ENCODE results near the gene CEP250.

CEP250 gene

GRCh38 chr20:35503841-35504561 is 48.6 kb downstream of the CEP250 start:
- H3K27ac ChIP-seq (replicated peaks): no peak overlapping the region
- TF ChIP-seq, protein P1, sequence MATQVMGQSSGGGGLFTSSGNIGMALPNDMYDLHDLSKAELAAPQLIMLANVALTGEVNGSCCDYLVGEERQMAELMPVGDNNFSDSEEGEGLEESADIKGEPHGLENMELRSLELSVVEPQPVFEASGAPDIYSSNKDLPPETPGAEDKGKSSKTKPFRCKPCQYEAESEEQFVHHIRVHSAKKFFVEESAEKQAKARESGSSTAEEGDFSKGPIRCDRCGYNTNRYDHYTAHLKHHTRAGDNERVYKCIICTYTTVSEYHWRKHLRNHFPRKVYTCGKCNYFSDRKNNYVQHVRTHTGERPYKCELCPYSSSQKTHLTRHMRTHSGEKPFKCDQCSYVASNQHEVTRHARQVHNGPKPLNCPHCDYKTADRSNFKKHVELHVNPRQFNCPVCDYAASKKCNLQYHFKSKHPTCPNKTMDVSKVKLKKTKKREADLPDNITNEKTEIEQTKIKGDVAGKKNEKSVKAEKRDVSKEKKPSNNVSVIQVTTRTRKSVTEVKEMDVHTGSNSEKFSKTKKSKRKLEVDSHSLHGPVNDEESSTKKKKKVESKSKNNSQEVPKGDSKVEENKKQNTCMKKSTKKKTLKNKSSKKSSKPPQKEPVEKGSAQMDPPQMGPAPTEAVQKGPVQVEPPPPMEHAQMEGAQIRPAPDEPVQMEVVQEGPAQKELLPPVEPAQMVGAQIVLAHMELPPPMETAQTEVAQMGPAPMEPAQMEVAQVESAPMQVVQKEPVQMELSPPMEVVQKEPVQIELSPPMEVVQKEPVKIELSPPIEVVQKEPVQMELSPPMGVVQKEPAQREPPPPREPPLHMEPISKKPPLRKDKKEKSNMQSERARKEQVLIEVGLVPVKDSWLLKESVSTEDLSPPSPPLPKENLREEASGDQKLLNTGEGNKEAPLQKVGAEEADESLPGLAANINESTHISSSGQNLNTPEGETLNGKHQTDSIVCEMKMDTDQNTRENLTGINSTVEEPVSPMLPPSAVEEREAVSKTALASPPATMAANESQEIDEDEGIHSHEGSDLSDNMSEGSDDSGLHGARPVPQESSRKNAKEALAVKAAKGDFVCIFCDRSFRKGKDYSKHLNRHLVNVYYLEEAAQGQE (IDR thresholded peaks at IDR 0.05; ENCODE audit: insufficient replicate concordance, low read depth): no peak
- TF ChIP-seq GABPA (IDR thresholded peaks at IDR 0.05; ENCODE audit: low read depth) (no peak), POLR2AphosphoS5 (IDR thresholded peaks at IDR 0.05; ENCODE audit: low read depth) (no peak), SPI1 (IDR thresholded peaks at IDR 0.05; ENCODE audit: borderline replicate concordance, low read depth) (no peak)
- TF ChIP-seq, protein P2, sequence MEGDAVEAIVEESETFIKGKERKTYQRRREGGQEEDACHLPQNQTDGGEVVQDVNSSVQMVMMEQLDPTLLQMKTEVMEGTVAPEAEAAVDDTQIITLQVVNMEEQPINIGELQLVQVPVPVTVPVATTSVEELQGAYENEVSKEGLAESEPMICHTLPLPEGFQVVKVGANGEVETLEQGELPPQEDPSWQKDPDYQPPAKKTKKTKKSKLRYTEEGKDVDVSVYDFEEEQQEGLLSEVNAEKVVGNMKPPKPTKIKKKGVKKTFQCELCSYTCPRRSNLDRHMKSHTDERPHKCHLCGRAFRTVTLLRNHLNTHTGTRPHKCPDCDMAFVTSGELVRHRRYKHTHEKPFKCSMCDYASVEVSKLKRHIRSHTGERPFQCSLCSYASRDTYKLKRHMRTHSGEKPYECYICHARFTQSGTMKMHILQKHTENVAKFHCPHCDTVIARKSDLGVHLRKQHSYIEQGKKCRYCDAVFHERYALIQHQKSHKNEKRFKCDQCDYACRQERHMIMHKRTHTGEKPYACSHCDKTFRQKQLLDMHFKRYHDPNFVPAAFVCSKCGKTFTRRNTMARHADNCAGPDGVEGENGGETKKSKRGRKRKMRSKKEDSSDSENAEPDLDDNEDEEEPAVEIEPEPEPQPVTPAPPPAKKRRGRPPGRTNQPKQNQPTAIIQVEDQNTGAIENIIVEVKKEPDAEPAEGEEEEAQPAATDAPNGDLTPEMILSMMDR (IDR thresholded peaks at IDR 0.05; ENCODE audit: insufficient read depth, low read length): no peak
- H3K27me3 ChIP-seq (ENCODE audit: insufficient read depth, poor library complexity, severe bottlenecking): no peaks in the 10 kb centered on the region
- H3K4me3 ChIP-seq (replicated peaks; ENCODE audit: insufficient read depth, low read length): no peak overlapping the region
- no peak for DNase-seq (ENCODE audit: low read depth in 1 of 2, low spot score in 1 of 2)

DNA sequence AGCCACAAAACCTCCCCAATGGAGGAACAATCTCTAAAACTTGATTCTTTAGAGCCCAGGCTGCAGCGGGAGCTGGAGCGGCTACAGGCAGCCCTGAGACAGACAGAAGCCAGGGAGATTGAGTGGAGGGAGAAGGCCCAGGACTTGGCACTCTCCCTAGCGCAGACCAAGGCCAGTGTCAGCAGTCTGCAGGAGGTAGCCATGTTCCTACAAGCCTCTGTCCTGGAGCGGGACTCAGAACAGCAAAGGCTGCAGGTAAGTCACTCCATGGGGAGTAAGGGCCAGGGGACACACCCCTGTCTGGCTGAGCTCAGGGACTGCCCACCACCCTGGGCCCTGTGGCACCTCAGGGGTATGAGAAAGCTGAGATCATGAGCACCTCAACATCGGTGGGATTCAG is 49.4 kb downstream of the CEP250 start:
- no peak for DNase-seq (ENCODE audit: low read depth in 1 of 2, low spot score in 1 of 2)
- Histone ChIP-seq H3K27me3 (ENCODE audit: insufficient read depth, poor library complexity, severe bottlenecking) (no peaks in the 10 kb centered on the region), H3K27ac (replicated peaks) (no peak overlapping the region), H3K4me3 (replicated peaks; ENCODE audit: insufficient read depth, low read length) (no peak overlapping the region)
- TF ChIP-seq SPI1 (IDR thresholded peaks at IDR 0.05; ENCODE audit: borderline replicate concordance, low read depth): no peak
- TF ChIP-seq GABPA (IDR thresholded peaks at IDR 0.05; ENCODE audit: low read depth): no peak
- TF ChIP-seq POLR2AphosphoS5 (IDR thresholded peaks at IDR 0.05; ENCODE audit: low read depth): no peak
- TF ChIP-seq, protein P1 (IDR thresholded peaks at IDR 0.05; ENCODE audit: insufficient replicate concordance, low read depth): no peak

DNA sequence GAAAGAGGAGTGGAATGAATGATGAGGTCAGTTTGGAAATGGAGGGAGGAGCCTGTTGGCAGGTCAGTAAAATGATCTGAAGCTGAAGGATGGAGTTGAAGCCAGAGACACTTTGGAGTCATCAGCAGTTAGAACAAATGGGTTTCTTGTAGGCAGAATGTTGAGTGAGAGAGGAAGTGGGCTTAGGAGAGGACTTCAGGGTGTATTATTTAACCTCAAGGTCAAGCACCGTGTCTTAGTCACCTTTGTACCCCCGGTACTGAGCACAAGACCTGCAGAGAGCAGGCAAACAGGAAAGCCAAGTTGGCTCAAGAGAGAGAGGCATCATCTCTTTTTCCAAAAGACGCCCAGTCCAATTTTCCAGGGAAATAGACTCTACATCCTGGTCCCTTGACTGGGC is 50.8 kb downstream of the CEP250 start:
- H3K27ac ChIP-seq (replicated peaks): no peak overlapping the region
- TF ChIP-seq, protein P2 (IDR thresholded peaks at IDR 0.05; ENCODE audit: insufficient read depth, low read length): no peak
- TF ChIP-seq POLR2AphosphoS5 (IDR thresholded peaks at IDR 0.05; ENCODE audit: low read depth) (no peak), GABPA (IDR thresholded peaks at IDR 0.05; ENCODE audit: low read depth) (no peak), SPI1 (IDR thresholded peaks at IDR 0.05; ENCODE audit: borderline replicate concordance, low read depth) (no peak)
- TF ChIP-seq, protein P1 (IDR thresholded peaks at IDR 0.05; ENCODE audit: insufficient replicate concordance, low read depth): no peak
- H3K4me3 ChIP-seq (replicated peaks; ENCODE audit: insufficient read depth, low read length): no peak overlapping the region
- H3K27me3 ChIP-seq (ENCODE audit: insufficient read depth, poor library complexity, severe bottlenecking): no peaks in the 10 kb centered on the region
- DNase-seq (ENCODE audit: low read depth in 1 of 2, low spot score in 1 of 2): no peak

All from HL-60 (cell line).